ENCODE measurements around the gene CLEC3A. TPM values are rescaled to one million over a fixed set of nuclear protein-coding genes. Genes with fewer than 3 reads are reported as not detected.
"Not testable (repeated sequence)": the region's sequence is repeated elsewhere in the genome, so short reads cannot be mapped to it uniquely, and the experiment has no call there.

The CLEC3A gene
- total RNA-seq, result not detected

- ATAC-seq (no peak), DNase-seq (ENCODE audit: low spot score) (no peak)
- intact Hi-C loops (cut with DNase I), result no loop called here
These were observed at the start of gene CLEC3A for GRCh38 chr16:78022347-78023060. Gene CLEC3A (plus strand): TSS chr16:78022548. CDS start chr16:78022627, 79 bp downstream.

- intact Hi-C loops (cut with DNase I), result loop anchor here (5.0 kb wide), 1 partner anchor 298 kb away; no protein-coding TSS in a partner anchor
- DNase-seq (ENCODE audit: low spot score) (no peak), ATAC-seq (no peak)
These were observed 47.5 kb upstream of the CLEC3A start for GRCh38 chr16:77974883-77975282.

- intact Hi-C loops (cut with DNase I), result no loop called here
- ATAC-seq (no peak), DNase-seq (ENCODE audit: low spot score) (no peak)
These were observed 46.4 kb upstream of the CLEC3A start for GRCh38 chr16:77975942-77976341.

GRCh38 chr16:77977339-77977738, 45.0 kb upstream of the CLEC3A start:
- ATAC-seq (no peak), DNase-seq (ENCODE audit: low spot score) (no peak)
- intact Hi-C loops (cut with DNase I), result no loop called here

GRCh38 chr16:77985111-77985510, 37.2 kb upstream of the CLEC3A start:
- intact Hi-C loops (cut with DNase I), result no loop called here
- ATAC-seq, result no peak
- DNase-seq (ENCODE audit: low spot score), result no peak

GRCh38 chr16:77986011-77986740, 36.2 kb upstream of the CLEC3A start:
- ATAC-seq (no peak), DNase-seq (ENCODE audit: low spot score) (no peak)
- intact Hi-C loops (cut with DNase I), result no loop called here

- ATAC-seq, result peak; percentile 95
- intact Hi-C loops (cut with DNase I), result no loop called here
- no peak for DNase-seq (ENCODE audit: low spot score)
These were observed 34.5 kb upstream of the CLEC3A start for GRCh38 chr16:77987810-77988209.

- intact Hi-C loops (cut with DNase I), result no loop called here
- ATAC-seq (no peak), DNase-seq (ENCODE audit: low spot score) (no peak)
These were observed 32.5 kb upstream of the CLEC3A start for GRCh38 chr16:77989846-77990245.

- ATAC-seq, result no peak
- intact Hi-C loops (cut with DNase I), result no loop called here
- no peak for DNase-seq (ENCODE audit: low spot score)
These were observed 30.6 kb upstream of the CLEC3A start for GRCh38 chr16:77991701-77992100.

- intact Hi-C loops (cut with DNase I), result not testable (repeated sequence)
These were observed 30.0 kb upstream of the CLEC3A start for GRCh38 chr16:77992381-77992780.

GRCh38 chr16:77993111-77993985, 29.0 kb upstream of the CLEC3A start:
- DNase-seq (ENCODE audit: low spot score), result no peak
- intact Hi-C loops (cut with DNase I), result no loop called here
- ATAC-seq, result peak; percentile 81

More at GRCh38 chr16:77992381-77992780, 30.0 kb upstream of the CLEC3A start:
- DNase-seq (ENCODE audit: low spot score); ATAC-seq: not testable (repeated sequence)

- intact Hi-C loops (cut with DNase I), result no loop called here
- no peak for ATAC-seq
- no peak for DNase-seq (ENCODE audit: low spot score)
These were observed 26.4 kb upstream of the CLEC3A start for GRCh38 chr16:77995843-77996455.

GRCh38 chr16:77998350-77999023, 23.9 kb upstream of the CLEC3A start:
- ATAC-seq, result no peak
- intact Hi-C loops (cut with DNase I), result no loop called here

GRCh38 chr16:78001451-78002025, 20.8 kb upstream of the CLEC3A start:
- ATAC-seq, result no peak
- intact Hi-C loops (cut with DNase I), result no loop called here
- no peak for DNase-seq (ENCODE audit: low spot score)

More at GRCh38 chr16:77998350-77999023, 23.9 kb upstream of the CLEC3A start:
- DNase-seq (ENCODE audit: low spot score), result no peak

GRCh38 chr16:78002915-78003538, 19.3 kb upstream of the CLEC3A start:
- ATAC-seq (peak; percentile 92), DNase-seq (ENCODE audit: low spot score) (peak; percentile 86)
- intact Hi-C loops (cut with DNase I), result no loop called here

GRCh38 chr16:78004517-78004916, 17.8 kb upstream of the CLEC3A start:
- intact Hi-C loops (cut with DNase I), result no loop called here
- DNase-seq (ENCODE audit: low spot score), result no peak
- ATAC-seq, result no peak

- intact Hi-C loops (cut with DNase I), result no loop called here
- ATAC-seq, result no peak
These were observed 16.5 kb upstream of the CLEC3A start for GRCh38 chr16:78005881-78006280.

GRCh38 chr16:78007121-78007520, 15.2 kb upstream of the CLEC3A start:
- intact Hi-C loops (cut with DNase I), result no loop called here
- DNase-seq (ENCODE audit: low spot score) (no peak), ATAC-seq (peak; percentile 58)

More at GRCh38 chr16:78005881-78006280, 16.5 kb upstream of the CLEC3A start:
- no peak for DNase-seq (ENCODE audit: low spot score)

All from sciatic nerve (tissue), 2 donors.